ENCODE data around the gene ZNF516. TPM values are rescaled to one million over a fixed set of nuclear protein-coding genes. Genes with fewer than 3 reads are reported as not detected.

Gene ZNF516
- total RNA-seq, 1 donor from 2014 or later, result 108 TPM

- Mint-ChIP-seq H3K27ac (peak overlapping the region; percentile 42), H3K36me3 (ENCODE audit: insufficient read depth) (peaks cover 33% of the 10 kb centered on the region), H3K4me3 (ENCODE audit: low read depth) (no peak overlapping the region), H3K4me1 (ENCODE audit: low read depth) (peaks cover 6% of the 10 kb centered on the region), H3K9me3 (ENCODE audit: low read depth) (no peaks in the 10 kb centered on the region), H3K27me3 (no peaks in the 10 kb centered on the region)
- no peak for DNase-seq (ENCODE audit: low spot score, unreplicated experiment)
- TF ChIP-seq CTCF (IDR thresholded peaks at IDR 0.05; ENCODE audit: unreplicated experiment), result no peak
Observed at GRCh38 chr18:76363436-76364120, 131.5 kb downstream of the ZNF516 start.

- H3K9me3 Mint-ChIP-seq (ENCODE audit: low read depth), result no peaks in the 10 kb centered on the region
- TF ChIP-seq CTCF (IDR thresholded peaks at IDR 0.05; ENCODE audit: unreplicated experiment), result no peak
- no peak for DNase-seq (ENCODE audit: low spot score, unreplicated experiment)
- H3K27me3 Mint-ChIP-seq, result no peaks in the 10 kb centered on the region
- H3K36me3 Mint-ChIP-seq (ENCODE audit: insufficient read depth), result peaks cover 39% of the 10 kb centered on the region
- H3K4me3 Mint-ChIP-seq (ENCODE audit: low read depth), result no peak overlapping the region
- peak overlapping the region; percentile 42 for H3K27ac Mint-ChIP-seq
- peaks cover 6% of the 10 kb centered on the region for H3K4me1 Mint-ChIP-seq (ENCODE audit: low read depth)
Observed at GRCh38 chr18:76362676-76363075, 132.4 kb downstream of the ZNF516 start.

- DNase-seq (ENCODE audit: low spot score, unreplicated experiment), result no peak
- H3K9me3 Mint-ChIP-seq (ENCODE audit: low read depth), result no peaks in the 10 kb centered on the region
- no peak overlapping the region for H3K4me3 Mint-ChIP-seq (ENCODE audit: low read depth)
- no peak overlapping the region for H3K27ac Mint-ChIP-seq
- H3K27me3 Mint-ChIP-seq, result no peaks in the 10 kb centered on the region
- H3K4me1 Mint-ChIP-seq (ENCODE audit: low read depth), result no peaks in the 10 kb centered on the region
- no peak for TF ChIP-seq CTCF (IDR thresholded peaks at IDR 0.05; ENCODE audit: unreplicated experiment)
- H3K36me3 Mint-ChIP-seq (ENCODE audit: insufficient read depth), result peaks cover 44% of the 10 kb centered on the region
Observed at GRCh38 chr18:76361219-76361618, 133.8 kb downstream of the ZNF516 start.

GRCh38 chr18:76359909-76360308, 135.1 kb downstream of the ZNF516 start:
- no peaks in the 10 kb centered on the region for H3K27me3 Mint-ChIP-seq
- no peak overlapping the region for H3K4me3 Mint-ChIP-seq (ENCODE audit: low read depth)
- H3K36me3 Mint-ChIP-seq (ENCODE audit: insufficient read depth), result peaks cover 54% of the 10 kb centered on the region
- H3K27ac Mint-ChIP-seq, result no peak overlapping the region
- DNase-seq (ENCODE audit: low spot score, unreplicated experiment), result no peak
- H3K4me1 Mint-ChIP-seq (ENCODE audit: low read depth), result no peaks in the 10 kb centered on the region
- H3K9me3 Mint-ChIP-seq (ENCODE audit: low read depth), result peaks cover 5% of the 10 kb centered on the region
- no peak for TF ChIP-seq CTCF (IDR thresholded peaks at IDR 0.05; ENCODE audit: unreplicated experiment)

- no peaks in the 10 kb centered on the region for H3K27me3 Mint-ChIP-seq
- H3K9me3 Mint-ChIP-seq (ENCODE audit: low read depth), result peaks cover 11% of the 10 kb centered on the region
- H3K4me1 Mint-ChIP-seq (ENCODE audit: low read depth), result no peaks in the 10 kb centered on the region
- H3K4me3 Mint-ChIP-seq (ENCODE audit: low read depth), result no peak overlapping the region
- TF ChIP-seq CTCF (IDR thresholded peaks at IDR 0.05; ENCODE audit: unreplicated experiment), result no peak
- peaks cover 59% of the 10 kb centered on the region for H3K36me3 Mint-ChIP-seq (ENCODE audit: insufficient read depth)
- no peak for DNase-seq (ENCODE audit: low spot score, unreplicated experiment)
- no peak overlapping the region for H3K27ac Mint-ChIP-seq
Observed at GRCh38 chr18:76358774-76359173, 136.3 kb downstream of the ZNF516 start.
